ENCODE measurements around the gene OXT. TPM values are rescaled to one million over a fixed set of nuclear protein-coding genes. Genes with fewer than 3 reads are reported as not detected.

Gene OXT
- total and polyA plus RNA-seq, 2 of the 13 experiments (the other 11 are each of a cell fraction or from before 2014, with no cell fraction given) = not detected

DNA sequence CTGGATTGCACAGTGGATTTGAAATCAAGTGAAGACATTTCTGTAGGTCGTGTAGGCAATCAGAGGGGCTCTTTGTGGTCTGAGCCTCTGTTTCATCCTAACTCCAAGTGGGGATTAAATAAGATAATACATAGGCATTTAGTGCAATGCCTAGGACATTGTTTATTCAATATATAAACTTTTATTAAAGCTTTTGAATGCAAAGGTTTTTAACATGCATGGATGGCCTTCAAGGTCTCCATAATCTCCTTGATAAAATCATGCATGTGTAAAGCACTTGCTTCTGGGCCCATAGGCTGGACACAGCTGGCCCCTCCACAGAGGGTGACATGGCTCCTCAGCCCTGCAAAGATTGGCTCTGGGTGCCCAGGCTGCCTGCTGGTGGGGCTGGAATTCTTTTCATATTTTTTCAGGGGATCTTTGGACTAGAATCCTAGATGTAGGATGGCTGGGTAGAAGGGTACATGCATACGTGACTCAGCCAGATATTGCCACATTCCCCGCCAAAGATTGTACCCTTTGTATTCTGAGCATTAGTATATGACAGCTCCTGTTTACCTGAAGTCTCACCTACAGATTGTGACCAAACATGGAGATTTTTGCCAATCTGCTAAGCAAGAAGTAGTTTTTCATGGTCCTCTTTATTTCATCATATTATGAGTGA, 32.1 kb downstream of the OXT start (continued):
- peak; percentile 96 for TF ChIP-seq HNF4A (CRISPR knock-in tag; IDR thresholded peaks at IDR 0.05)
- TF ChIP-seq, protein P1, sequence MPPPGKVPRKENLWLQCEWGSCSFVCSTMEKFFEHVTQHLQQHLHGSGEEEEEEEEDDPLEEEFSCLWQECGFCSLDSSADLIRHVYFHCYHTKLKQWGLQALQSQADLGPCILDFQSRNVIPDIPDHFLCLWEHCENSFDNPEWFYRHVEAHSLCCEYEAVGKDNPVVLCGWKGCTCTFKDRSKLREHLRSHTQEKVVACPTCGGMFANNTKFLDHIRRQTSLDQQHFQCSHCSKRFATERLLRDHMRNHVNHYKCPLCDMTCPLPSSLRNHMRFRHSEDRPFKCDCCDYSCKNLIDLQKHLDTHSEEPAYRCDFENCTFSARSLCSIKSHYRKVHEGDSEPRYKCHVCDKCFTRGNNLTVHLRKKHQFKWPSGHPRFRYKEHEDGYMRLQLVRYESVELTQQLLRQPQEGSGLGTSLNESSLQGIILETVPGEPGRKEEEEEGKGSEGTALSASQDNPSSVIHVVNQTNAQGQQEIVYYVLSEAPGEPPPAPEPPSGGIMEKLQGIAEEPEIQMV (CRISPR knock-in tag; IDR thresholded peaks at IDR 0.05; ENCODE audit: low read depth) = no peak
- TF ChIP-seq NR3C1 (CRISPR knock-in tag; IDR thresholded peaks at IDR 0.05) = no peak
- TF ChIP-seq, protein P2, sequence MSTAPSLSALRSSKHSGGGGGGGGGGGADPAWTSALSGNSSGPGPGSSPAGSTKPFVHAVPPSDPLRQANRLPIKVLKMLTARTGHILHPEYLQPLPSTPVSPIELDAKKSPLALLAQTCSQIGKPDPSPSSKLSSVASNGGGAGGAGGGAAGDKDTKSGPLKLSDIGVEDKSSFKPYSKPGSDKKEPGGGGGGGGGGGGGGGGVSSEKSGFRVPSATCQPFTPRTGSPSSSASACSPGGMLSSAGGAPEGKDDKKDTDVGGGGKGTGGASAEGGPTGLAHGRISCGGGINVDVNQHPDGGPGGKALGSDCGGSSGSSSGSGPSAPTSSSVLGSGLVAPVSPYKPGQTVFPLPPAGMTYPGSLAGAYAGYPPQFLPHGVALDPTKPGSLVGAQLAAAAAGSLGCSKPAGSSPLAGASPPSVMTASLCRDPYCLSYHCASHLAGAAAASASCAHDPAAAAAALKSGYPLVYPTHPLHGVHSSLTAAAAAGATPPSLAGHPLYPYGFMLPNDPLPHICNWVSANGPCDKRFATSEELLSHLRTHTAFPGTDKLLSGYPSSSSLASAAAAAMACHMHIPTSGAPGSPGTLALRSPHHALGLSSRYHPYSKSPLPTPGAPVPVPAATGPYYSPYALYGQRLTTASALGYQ (CRISPR knock-in tag; IDR thresholded peaks at IDR 0.05) = no peak; the same call in 1 of the 2 replicates
- no peak; the same call in 1 of the 2 replicates for TF ChIP-seq AKAP8 (CRISPR knock-in tag; IDR thresholded peaks at IDR 0.05)
- peak; percentile 48; the same call in 1 of the 2 replicates for TF ChIP-seq CBX5 (CRISPR knock-in tag; IDR thresholded peaks at IDR 0.05; ENCODE audit: borderline replicate concordance)
- peak; percentile 96 for TF ChIP-seq FOXO1 (CRISPR knock-in tag; IDR thresholded peaks at IDR 0.05)
- peak; percentile 86 for TF ChIP-seq SKI (IDR thresholded peaks at IDR 0.05; ENCODE audit: partially characterized antibody)
- TF ChIP-seq NFKBIZ (CRISPR knock-in tag; IDR thresholded peaks at IDR 0.05) = peak; percentile 75
- TF ChIP-seq ZNF292 (CRISPR knock-in tag; IDR thresholded peaks at IDR 0.05; ENCODE audit: borderline replicate concordance, low read depth) = peak; percentile 75; the same call in 1 of the 2 replicates
- peak; percentile 81; the same call in 1 of the 2 replicates for TF ChIP-seq NFIC (IDR thresholded peaks at IDR 0.05; ENCODE audit: low read length)
- TF ChIP-seq ZNF10 (CRISPR knock-in tag; IDR thresholded peaks at IDR 0.05; ENCODE audit: borderline replicate concordance, low read depth) = no peak
- no peak; the same call in 1 of the 2 replicates for TF ChIP-seq ZNF430 (CRISPR knock-in tag; IDR thresholded peaks at IDR 0.05)
- TF ChIP-seq PAF1 (CRISPR knock-in tag; IDR thresholded peaks at IDR 0.05) = no peak
- TF ChIP-seq GLI4 (CRISPR knock-in tag; IDR thresholded peaks at IDR 0.05; ENCODE audit: borderline replicate concordance) = no peak
- peak; percentile 98 for TF ChIP-seq GATAD2A (CRISPR knock-in tag; IDR thresholded peaks at IDR 0.05)
- TF ChIP-seq, protein P3, sequence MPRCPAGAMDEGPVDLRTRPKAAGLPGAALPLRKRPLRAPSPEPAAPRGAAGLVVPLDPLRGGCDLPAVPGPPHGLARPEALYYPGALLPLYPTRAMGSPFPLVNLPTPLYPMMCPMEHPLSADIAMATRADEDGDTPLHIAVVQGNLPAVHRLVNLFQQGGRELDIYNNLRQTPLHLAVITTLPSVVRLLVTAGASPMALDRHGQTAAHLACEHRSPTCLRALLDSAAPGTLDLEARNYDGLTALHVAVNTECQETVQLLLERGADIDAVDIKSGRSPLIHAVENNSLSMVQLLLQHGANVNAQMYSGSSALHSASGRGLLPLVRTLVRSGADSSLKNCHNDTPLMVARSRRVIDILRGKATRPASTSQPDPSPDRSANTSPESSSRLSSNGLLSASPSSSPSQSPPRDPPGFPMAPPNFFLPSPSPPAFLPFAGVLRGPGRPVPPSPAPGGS (CRISPR knock-in tag; IDR thresholded peaks at IDR 0.05) = 0 out of 2 replicates have a peak, but pooled peaks have one; percentile 26
- no peak for TF ChIP-seq SNAPC2 (CRISPR knock-in tag; IDR thresholded peaks at IDR 0.05)
